Subcutaneous abdominal adipose tissue (tissue), 5 donors: ENCODE results near the gene ACRV1.
A peak's percentile ranks its signal among the peaks of the same experiment; 100 is the strongest.

Experiments used
- H3K27ac ChIP-seq: one replicate; pipeline ENCODE4 v1.7.0; 2013; ENCODE audit warnings: low read depth, mild to moderate bottlenecking, inconsistent platforms, low read length, moderate library complexity
- H3K27me3 ChIP-seq, 5 donors: one replicate each; pipeline ENCODE4 v1.7.0; 2013; ENCODE audit warnings: low read length in 5 of 5, inconsistent platforms in 1 of 5; ENCODE audit not compliant: control insufficient read depth in 5 of 5, insufficient read depth in 4 of 5
- H3K36me3 ChIP-seq, 5 donors: one replicate each; pipeline ENCODE4 v1.7.0; 2013; ENCODE audit warnings: low read length in 5 of 5; ENCODE audit not compliant: control insufficient read depth in 5 of 5, insufficient read depth in 5 of 5
- H3K4me1 ChIP-seq, 5 donors: one replicate each; pipeline ENCODE4 v1.7.0; 2013; ENCODE audit warnings: low read length in 5 of 5, mild to moderate bottlenecking in 3 of 5, moderate library complexity in 1 of 5; ENCODE audit not compliant: control insufficient read depth in 5 of 5, insufficient read depth in 5 of 5
- H3K4me3 ChIP-seq, 5 donors: one replicate each; pipeline ENCODE4 v1.7.0; 2013; ENCODE audit warnings: low read length in 5 of 5, low read depth in 1 of 5
- H3K9ac ChIP-seq, 5 donors: one replicate each; pipeline ENCODE4 v1.7.0; 2013; ENCODE audit warnings: low read length in 5 of 5, mild to moderate bottlenecking in 4 of 5, moderate library complexity in 3 of 5
- H3K9me3 ChIP-seq, 5 donors: one replicate each; pipeline ENCODE4 v1.7.0; 2013; ENCODE audit warnings: low read length in 5 of 5; ENCODE audit not compliant: control insufficient read depth in 5 of 5
- donor health status: healthy.
- donor health status: healthy.
- donor health status: healthy.
- donor health status: healthy.
- donor health status: healthy.

ACRV1 gene

DNA sequence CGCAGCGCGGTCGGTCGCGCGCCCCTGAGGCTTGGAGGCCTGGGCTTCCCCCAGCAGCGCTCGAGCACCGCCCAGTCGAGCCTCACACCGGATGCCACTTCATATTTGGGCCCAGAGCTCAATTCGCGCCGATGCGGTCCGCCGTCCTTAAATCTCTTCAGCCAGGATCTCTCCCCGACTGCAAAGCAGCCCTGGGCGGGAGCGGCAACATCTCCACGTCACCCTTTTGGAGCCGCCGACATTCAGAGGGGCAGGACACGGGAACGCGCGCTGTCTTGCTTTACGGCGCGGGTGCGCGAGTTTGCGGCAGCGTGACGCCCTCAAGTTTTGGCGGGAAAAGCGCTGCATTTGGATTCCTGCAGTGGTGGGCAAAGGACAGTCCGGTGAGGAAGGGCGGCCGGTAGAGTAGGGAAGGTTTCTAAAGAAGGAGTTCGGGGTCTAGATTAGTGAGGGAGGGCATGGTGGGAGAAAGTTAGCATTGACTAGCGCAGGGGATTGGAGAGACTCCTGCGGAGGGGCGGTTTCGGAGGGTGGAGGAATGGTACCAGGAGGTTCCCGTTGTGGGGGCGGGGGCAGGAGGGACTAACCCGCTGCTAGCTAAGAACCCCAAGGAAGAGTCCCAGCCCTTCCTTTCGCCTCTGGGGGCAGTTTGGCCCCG is 54.9 kb downstream of the ACRV1 start:
- peaks cover 1 to 30% (median 23%) of the 10 kb centered on the region in 5 donors for H3K4me1 ChIP-seq
- H3K36me3 ChIP-seq, result peaks cover 7 to 13% (median 8%) of the 10 kb centered on the region in 5 donors
- H3K4me3 ChIP-seq, result peak overlapping the region; percentile 82 to 96 (median 90)
- H3K27me3 ChIP-seq, result no peaks in the 10 kb centered on the region
- peak overlapping the region; percentile 90 for H3K27ac ChIP-seq
- no peaks in the 10 kb centered on the region for H3K9me3 ChIP-seq
- H3K9ac ChIP-seq, result peak overlapping the region; percentile 58 to 96 (median 88)

DNA sequence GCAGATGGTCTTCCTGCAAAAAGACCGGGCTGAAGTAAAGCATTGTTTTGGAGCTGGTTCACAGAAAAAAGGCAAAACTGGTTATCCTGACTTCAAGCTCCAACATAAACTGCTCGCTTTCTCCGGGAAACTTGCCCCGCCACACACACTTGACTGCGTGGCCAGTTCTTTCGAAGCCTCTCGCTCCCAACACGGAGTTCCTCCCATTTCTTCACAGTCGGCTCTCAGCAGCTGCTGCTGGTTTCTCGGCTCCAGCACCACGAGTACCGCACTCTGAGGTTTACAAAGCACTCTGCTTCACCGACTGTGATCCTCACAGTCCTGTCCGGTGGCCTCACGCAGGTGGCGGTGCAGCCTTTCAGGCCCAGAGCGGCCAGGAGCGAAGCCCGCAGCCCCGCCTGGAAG is 55.4 kb downstream of the ACRV1 start:
- H3K9me3 ChIP-seq, result no peaks in the 10 kb centered on the region
- H3K27ac ChIP-seq, result peak overlapping the region; percentile 90
- H3K36me3 ChIP-seq, result peaks cover 10 to 19% (median 14%) of the 10 kb centered on the region in 5 donors
- H3K9ac ChIP-seq, result peak overlapping the region; percentile 37 to 96 (median 88)
- peak overlapping the region; percentile 82 to 96 (median 90) for H3K4me3 ChIP-seq
- H3K27me3 ChIP-seq, result no peaks in the 10 kb centered on the region
- H3K4me1 ChIP-seq, result peaks cover 1 to 30% (median 23%) of the 10 kb centered on the region in 5 donors

DNA sequence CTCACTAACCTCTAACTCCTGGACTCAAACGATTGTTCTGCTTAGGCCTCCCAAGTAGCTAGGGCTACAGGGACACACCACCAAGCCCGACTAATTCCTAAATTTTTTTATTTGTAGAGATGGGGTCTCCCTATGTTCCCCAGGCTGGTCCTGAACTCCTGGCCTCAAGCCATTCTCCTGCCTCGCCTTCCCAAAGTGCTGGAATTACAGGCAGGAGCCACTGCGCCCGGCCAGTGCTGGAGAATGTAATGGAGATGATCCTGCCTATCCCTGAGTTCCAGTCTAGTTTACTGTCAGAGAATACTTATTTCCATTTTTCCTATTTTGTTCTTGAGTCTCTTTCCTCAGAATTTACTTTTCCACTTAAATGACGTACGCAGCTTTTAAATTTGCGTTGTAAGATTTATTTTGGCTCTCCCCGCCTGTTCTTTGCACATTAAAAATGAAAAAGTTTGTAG is 55.9 kb downstream of the ACRV1 start, which contains the start of gene CHEK1:
TSS of gene CHEK1 (plus strand) at position 408 of the 458 bp plus-strand sequence. CDS start 1,606 bp downstream, outside the sequence.
- Histone ChIP-seq H3K4me1 (peaks cover 1 to 30% (median 23%) of the 10 kb centered on the region in 5 donors), H3K36me3 (peaks cover 15 to 23% (median 18%) of the 10 kb centered on the region in 5 donors), H3K4me3 (peak within 1 kb of the TSS; percentile 82 to 96 (median 90)), H3K27ac (peak within 1 kb of the TSS; percentile 90), H3K9ac (peak within 1 kb of the TSS; percentile 37 to 96 (median 88)), H3K27me3 (no peaks in the 10 kb centered on the region), H3K9me3 (no peaks in the 10 kb centered on the region)

DNA sequence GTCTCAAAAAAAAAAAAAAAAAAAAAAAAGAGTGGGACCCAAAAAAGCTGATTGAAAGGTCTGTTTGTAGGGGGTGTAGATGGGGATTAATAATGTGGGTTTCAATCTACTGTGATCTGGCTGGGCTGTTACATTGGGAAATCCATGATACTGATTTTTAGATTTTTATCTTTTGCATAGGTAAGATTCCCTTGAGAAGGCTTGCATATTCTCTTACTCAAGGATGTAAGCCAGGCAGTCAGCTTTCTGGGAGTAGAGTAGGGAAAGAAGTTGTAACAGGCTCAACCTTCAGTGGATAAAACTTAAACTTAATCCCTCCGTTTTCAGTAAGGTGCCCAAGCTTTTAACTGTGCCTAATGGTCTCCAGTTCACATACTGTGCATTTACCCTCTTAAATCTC is 57.6 kb downstream of the ACRV1 start:
- no peak overlapping the region for H3K27ac ChIP-seq
- no peak overlapping the region for H3K4me3 ChIP-seq
- peaks cover 1 to 30% (median 23%) of the 10 kb centered on the region in 5 donors for H3K4me1 ChIP-seq
- H3K36me3 ChIP-seq, result peaks cover 29 to 40% (median 35%) of the 10 kb centered on the region in 5 donors
- H3K9ac ChIP-seq, result no peak overlapping the region
- H3K27me3 ChIP-seq, result no peaks in the 10 kb centered on the region
- H3K9me3 ChIP-seq, result no peaks in the 10 kb centered on the region

DNA sequence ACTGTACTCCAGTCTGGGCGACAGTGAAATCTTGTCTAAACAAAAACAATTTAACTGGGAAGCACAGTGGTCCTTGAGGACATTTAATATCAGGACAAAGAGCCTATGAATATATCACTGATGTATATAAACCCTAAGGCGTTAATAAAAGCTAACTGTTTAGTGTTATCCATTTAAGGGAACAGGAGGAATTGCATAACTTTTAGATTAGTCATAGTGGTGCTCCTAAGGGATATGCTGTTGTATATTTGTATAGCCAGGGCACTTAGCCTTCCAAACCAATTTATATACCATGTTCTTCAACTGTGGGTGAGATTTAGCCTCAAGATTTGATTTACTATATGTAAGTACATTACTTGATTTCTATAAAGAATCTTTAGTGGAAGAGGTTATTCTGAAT is 58.7 kb downstream of the ACRV1 start:
- no peaks in the 10 kb centered on the region for H3K9me3 ChIP-seq
- peaks cover 39 to 51% (median 45%) of the 10 kb centered on the region in 5 donors for H3K36me3 ChIP-seq
- H3K27ac ChIP-seq, result no peak overlapping the region
- H3K4me3 ChIP-seq, result no peak overlapping the region
- H3K9ac ChIP-seq, result no peak overlapping the region
- peaks cover 1 to 29% (median 23%) of the 10 kb centered on the region in 5 donors for H3K4me1 ChIP-seq
- no peaks in the 10 kb centered on the region for H3K27me3 ChIP-seq
